Neural cell (in vitro differentiated cells): Measurements from ENCODE around the gene INPP5B. TPM values are rescaled to one million over a fixed set of nuclear protein-coding genes. Genes with fewer than 3 reads are reported as not detected.

Experiments
- H2AFZ ChIP-seq: fragments of 200-600, 300-800 bp; sonication (generic), shearing (Covaris generic); 2 replicates; pipeline ENCODE4 v1.6.0; 2014; ENCODE audit warnings: low read depth, mild to moderate bottlenecking, antibody characterized with exemption, low read length, moderate library complexity
- H3F3A ChIP-seq: fragments of 200-600 bp; shearing (Covaris generic); 2 replicates; pipeline ENCODE4 v1.6.1; 2016; ENCODE audit warnings: mild to moderate bottlenecking, moderate library complexity, mixed read lengths, antibody characterized with exemption, low read length; ENCODE audit not compliant: insufficient read depth, poor library complexity, severe bottlenecking
- H3K27ac ChIP-seq: fragments of 200-600, 300-800 bp; sonication (generic), shearing (Covaris generic); 2 replicates; pipeline ENCODE4 v1.5.1; 2014; ENCODE audit warnings: mild to moderate bottlenecking, low read length, moderate library complexity
- H3K27me3 ChIP-seq: fragments of 300-800, 200-600 bp; sonication (generic), shearing (Covaris generic); 2 replicates; pipeline ENCODE4 v1.6.0; 2014; ENCODE audit warnings: mild to moderate bottlenecking, low read depth, low read length, moderate library complexity; ENCODE audit not compliant: insufficient read depth
- H3K36me3 ChIP-seq: fragments of 300-800, 200-600 bp; sonication (generic), shearing (Covaris generic); 2 replicates; pipeline ENCODE4 v1.5.1; 2014; ENCODE audit warnings: mild to moderate bottlenecking, antibody characterized with exemption, low read length, moderate library complexity; ENCODE audit not compliant: insufficient read depth
- H3K4me2 ChIP-seq: fragments of 300-800, 200-600 bp; sonication (generic), shearing (Covaris generic); 2 replicates; pipeline ENCODE4 v1.6.0; 2014; ENCODE audit warnings: mild to moderate bottlenecking, low read length
- H3K4me3 ChIP-seq: fragments of 300-800, 200-600 bp; sonication (generic), shearing (Covaris generic); 2 replicates; pipeline ENCODE4 v1.5.1; 2014; ENCODE audit warnings: mild to moderate bottlenecking, low read length, moderate library complexity
- H3K79me2 ChIP-seq: fragments of 200-600 bp; shearing (Covaris generic); replicated peaks from 2 replicates; pipeline ENCODE4 v1.6.0; 2014; ENCODE audit warnings: mild to moderate bottlenecking, low read length, moderate library complexity; ENCODE audit not compliant: insufficient read depth
- H3K9ac ChIP-seq: fragments of 300-800, 200-600 bp; sonication (generic), shearing (Covaris generic); 2 replicates; pipeline ENCODE4 v1.6.1; 2016; ENCODE audit warnings: mild to moderate bottlenecking, low read length, mixed read lengths
- H3K9me2 ChIP-seq: fragments of 200-600 bp; shearing (Covaris generic); 2 replicates; pipeline ENCODE4 v1.6.1; 2016; ENCODE audit warnings: mild to moderate bottlenecking, low read length, mixed read lengths; ENCODE audit not compliant: insufficient read depth
- H3K9me3 ChIP-seq: fragments of 200-600, 300-800 bp; sonication (generic), shearing (Covaris generic); 2 replicates; pipeline ENCODE4 v1.6.1; 2016; ENCODE audit warnings: mild to moderate bottlenecking, mixed run types, low read length, moderate library complexity, mixed read lengths
- H4K20me1 ChIP-seq: fragments of 200-600 bp; shearing (Covaris generic); 2 replicates; pipeline ENCODE4 v1.6.1; 2016; ENCODE audit warnings: mild to moderate bottlenecking, mixed run types; ENCODE audit not compliant: insufficient read depth
- CTCF ChIP-seq: fragments of 450-650 bp; IDR thresholded peaks from 2 replicates; pipeline ENCODE4 v1.5.1; 2014; ENCODE audit warnings: antibody characterized with exemption, mild to moderate bottlenecking, moderate library complexity; ENCODE audit not compliant: poor library complexity, severe bottlenecking
- EP300 ChIP-seq: fragments of 450-650 bp; conservative IDR thresholded peaks from 2 replicates; pipeline ENCODE4 v1.6.1; 2014; ENCODE audit warnings: antibody characterized with exemption, mild to moderate bottlenecking, moderate library complexity; ENCODE audit not compliant: poor library complexity, severe bottlenecking
- EZH2 ChIP-seq: fragments of 200-600, 300-800 bp; shearing (Covaris generic), sonication (generic); IDR thresholded peaks from 2 replicates; pipeline ENCODE4 v1.6.1; 2014; ENCODE audit warnings: antibody characterized with exemption, low read length, borderline replicate concordance, mild to moderate bottlenecking; ENCODE audit not compliant: insufficient read depth, poor library complexity, severe bottlenecking
- MXI1 ChIP-seq: fragments of 450-650 bp; conservative IDR thresholded peaks from 2 replicates; pipeline ENCODE4 v1.6.1; 2014; ENCODE audit warnings: antibody characterized with exemption, mild to moderate bottlenecking; ENCODE audit not compliant: poor library complexity, severe bottlenecking
- POLR2AphosphoS5 ChIP-seq: IDR thresholded peaks from 2 replicates; pipeline ENCODE4 v1.6.1; 2012
- RAD21 ChIP-seq: fragments of 450-650 bp; conservative IDR thresholded peaks from 2 replicates; pipeline ENCODE4 v1.6.1; 2014; ENCODE audit warnings: antibody characterized with exemption, mild to moderate bottlenecking, moderate library complexity
- REST ChIP-seq: IDR thresholded peaks from 2 replicates; pipeline ENCODE4 v1.6.1; 2012; ENCODE audit warnings: borderline replicate concordance
- SMC3 ChIP-seq: fragments of 450-650 bp; conservative IDR thresholded peaks from 2 replicates; pipeline ENCODE4 v1.6.1; 2014; ENCODE audit warnings: antibody characterized with exemption, mild to moderate bottlenecking, moderate library complexity; ENCODE audit not compliant: poor library complexity
- TAF1 ChIP-seq: IDR thresholded peaks from 2 replicates; pipeline ENCODE4 v1.6.1; 2012; ENCODE audit warnings: low read depth
- polyA plus RNA-seq: library from polyadenylated mRNA; depleted of rRNA; stranded (reverse); fragments of >200 nt; gene quantifications from 2 replicates; pipeline ENCODE4 v1.2.3, GENCODE V29; 2014

Gene INPP5B
- polyA plus RNA-seq, 1 donor from 2014 or later, result 13.4 TPM

GRCh38 chr1:37947364-37947763 lies 511 bp upstream of the INPP5B start:
- no peaks in the 10 kb centered on the region for H4K20me1 ChIP-seq
- no peaks in the 10 kb centered on the region for H3K9me3 ChIP-seq
- peak overlapping the region; percentile 76 for H3K9ac ChIP-seq
- TF ChIP-seq CTCF (no peak), EZH2 (no peak), SMC3 (no peak), EP300 (no peak), REST (no peak)
- H3K36me3 ChIP-seq, result no peaks in the 10 kb centered on the region
- H3K27ac ChIP-seq, result no peak overlapping the region
- H3F3A ChIP-seq, result no peaks in the 10 kb centered on the region
- no peaks in the 10 kb centered on the region for H3K9me2 ChIP-seq
- H3K4me2 ChIP-seq, result peak overlapping the region; percentile 96
- H3K79me2 ChIP-seq, result no peaks in the 10 kb centered on the region
- H3K27me3 ChIP-seq, result no peaks in the 10 kb centered on the region
- H2AFZ ChIP-seq, result peak overlapping the region; percentile 74
- peak overlapping the region; percentile 94 for H3K4me3 ChIP-seq

- no peaks in the 10 kb centered on the region for H3K79me2 ChIP-seq
- TF ChIP-seq SMC3, result no peak
- TF ChIP-seq RAD21, result no peak
- TF ChIP-seq MXI1, result no peak
- TF ChIP-seq EP300, result no peak
- TF ChIP-seq TAF1, result no peak
- no peak for TF ChIP-seq REST
- TF ChIP-seq EZH2, result no peak
- TF ChIP-seq POLR2AphosphoS5, result no peak
- TF ChIP-seq CTCF, result no peak
- peak overlapping the region; percentile 76 for H3K9ac ChIP-seq
- H3K27me3 ChIP-seq, result no peaks in the 10 kb centered on the region
- H3K9me2 ChIP-seq, result no peaks in the 10 kb centered on the region
- peak overlapping the region; percentile 31 for H3K27ac ChIP-seq
- H4K20me1 ChIP-seq, result no peaks in the 10 kb centered on the region
- peak overlapping the region; percentile 94 for H3K4me3 ChIP-seq
- no peaks in the 10 kb centered on the region for H3K36me3 ChIP-seq
- no peaks in the 10 kb centered on the region for H3K9me3 ChIP-seq
- H3K4me2 ChIP-seq, result peak overlapping the region; percentile 96
- H3F3A ChIP-seq, result no peaks in the 10 kb centered on the region
- peak overlapping the region; percentile 74 for H2AFZ ChIP-seq
Measured at GRCh38 chr1:37945743-37946702, 830 bp downstream of the INPP5B start.
